Muscle layer of duodenum (tissue), 2 donors: ENCODE data around the gene LSM14A.
"Not testable (repeated sequence)": the region's sequence is repeated elsewhere in the genome, so short reads cannot be mapped to it uniquely, and the experiment has no call there.

Source experiments
- H3K27ac ChIP-seq: one replicate; pipeline ENCODE4 v1.7.0; 2013; ENCODE audit warnings: mild to moderate bottlenecking, low read length
- H3K27me3 ChIP-seq: one replicate; pipeline ENCODE4 v1.7.0; 2013; ENCODE audit warnings: low read depth, mild to moderate bottlenecking, control low read depth, low read length
- H3K36me3 ChIP-seq, 2 donors: one replicate each; pipeline ENCODE4 v1.7.0; 2013; ENCODE audit warnings: low read length in 2 of 2, control low read depth in 1 of 2, mild to moderate bottlenecking in 1 of 2; ENCODE audit not compliant: insufficient read depth in 2 of 2, control insufficient read depth in 1 of 2
- H3K4me1 ChIP-seq, 2 donors: one replicate each; pipeline ENCODE4 v1.7.0; 2013; ENCODE audit warnings: low read length in 2 of 2, mild to moderate bottlenecking in 2 of 2, control low read depth in 1 of 2, moderate library complexity in 1 of 2; ENCODE audit not compliant: insufficient read depth in 2 of 2, control insufficient read depth in 1 of 2
- H3K4me3 ChIP-seq, 2 donors: one replicate each; pipeline ENCODE4 v1.7.0; 2013; ENCODE audit warnings: low read length in 2 of 2, low read depth in 1 of 2, mild to moderate bottlenecking in 1 of 2
- H3K9me3 ChIP-seq, 2 donors: one replicate each; pipeline ENCODE4 v1.7.0; 2013; ENCODE audit warnings: low read length in 2 of 2, control low read depth in 1 of 2, mild to moderate bottlenecking in 1 of 2; ENCODE audit not compliant: control insufficient read depth in 1 of 2
- donor health status: healthy.

The LSM14A gene

GRCh38 chr19:34232566-34233481, 60.5 kb downstream of the LSM14A start:
- peak overlapping the region; percentile 80 for H3K27ac ChIP-seq
- H3K27me3 ChIP-seq = no peaks in the 10 kb centered on the region
- H3K4me3 ChIP-seq = peak overlapping the region in 1 of 2 donors; percentile 6

GRCh38 chr19:34235425-34235940, 63.2 kb downstream of the LSM14A start:
- Histone ChIP-seq H3K27ac (no peak overlapping the region), H3K36me3 (peaks cover 0 to under 1% of the 10 kb centered on the region in 2 donors)

More at GRCh38 chr19:34232566-34233481, 60.5 kb downstream of the LSM14A start:
- Histone ChIP-seq H3K4me1 (peaks cover 11% of the 10 kb centered on the region in 2 donors), H3K9me3 (no peaks in the 10 kb centered on the region), H3K36me3 (peaks cover 20 to 23% of the 10 kb centered on the region in 2 donors)

GRCh38 chr19:34236035-34236987, 64.0 kb downstream of the LSM14A start:
- Histone ChIP-seq H3K4me1 (peaks cover 11% of the 10 kb centered on the region in 2 donors), H3K9me3 (no peaks in the 10 kb centered on the region), H3K36me3 (no peaks in the 10 kb centered on the region), H3K27ac (no peak overlapping the region), H3K27me3 (no peaks in the 10 kb centered on the region), H3K4me3 (no peak overlapping the region)

More at GRCh38 chr19:34235425-34235940, 63.2 kb downstream of the LSM14A start:
- Histone ChIP-seq H3K4me1 (peaks cover 11% of the 10 kb centered on the region in 2 donors), H3K4me3 (no peak overlapping the region), H3K9me3 (no peaks in the 10 kb centered on the region), H3K27me3 (no peaks in the 10 kb centered on the region)

GRCh38 chr19:34237283-34237682, 65.0 kb downstream of the LSM14A start:
- Histone ChIP-seq H3K27ac (no peak overlapping the region), H3K9me3 (no peaks in the 10 kb centered on the region), H3K4me1 (peaks cover 10 to 11% of the 10 kb centered on the region in 2 donors), H3K27me3 (no peaks in the 10 kb centered on the region), H3K36me3 (no peaks in the 10 kb centered on the region), H3K4me3 (no peak overlapping the region)

- no peak overlapping the region for H3K27ac ChIP-seq
- no peaks in the 10 kb centered on the region for H3K9me3 ChIP-seq
- no peak overlapping the region for H3K4me3 ChIP-seq
- peaks cover 4 to 5% of the 10 kb centered on the region in 2 donors for H3K4me1 ChIP-seq
- no peaks in the 10 kb centered on the region for H3K27me3 ChIP-seq
- no peaks in the 10 kb centered on the region for H3K36me3 ChIP-seq
Observed at GRCh38 chr19:34237939-34238338, 65.6 kb downstream of the LSM14A start.

- Histone ChIP-seq H3K27ac (no peak overlapping the region), H3K36me3 (no peaks in the 10 kb centered on the region), H3K4me1 (no peaks in the 10 kb centered on the region), H3K9me3 (no peaks in the 10 kb centered on the region), H3K27me3 (no peaks in the 10 kb centered on the region), H3K4me3 (no peak overlapping the region)
Observed at GRCh38 chr19:34241513-34242337, 69.4 kb downstream of the LSM14A start.

- not testable (repeated sequence) for H3K36me3 ChIP-seq, H3K27me3 ChIP-seq, H3K4me1 ChIP-seq, H3K27ac ChIP-seq, H3K4me3 ChIP-seq, H3K9me3 ChIP-seq
Observed at GRCh38 chr19:34243138-34243875, 71.0 kb downstream of the LSM14A start.

GRCh38 chr19:34243876-34244578, 71.7 kb downstream of the LSM14A start:
- no peaks in the 10 kb centered on the region for H3K9me3 ChIP-seq
- no peaks in the 10 kb centered on the region for H3K36me3 ChIP-seq
- H3K27ac ChIP-seq = no peak overlapping the region
- H3K4me3 ChIP-seq = no peak overlapping the region
- no peaks in the 10 kb centered on the region for H3K27me3 ChIP-seq
- H3K4me1 ChIP-seq = no peaks in the 10 kb centered on the region

- Histone ChIP-seq H3K27me3 (no peaks in the 10 kb centered on the region), H3K36me3 (no peaks in the 10 kb centered on the region), H3K9me3 (no peaks in the 10 kb centered on the region), H3K27ac (no peak overlapping the region), H3K4me3 (no peak overlapping the region), H3K4me1 (no peaks in the 10 kb centered on the region)
Observed at GRCh38 chr19:34244611-34245299, 72.5 kb downstream of the LSM14A start.
